Tibial nerve (tissue), 4 donors: ENCODE measurements around the gene GALNT13. TPM values are rescaled to one million over a fixed set of nuclear protein-coding genes. Genes with fewer than 3 reads are reported as not detected.

ENCODE experiments used
- DNase-seq, 2 donors: peaks; one replicate each; pipeline ENCODE4 v3.0.0-alpha.2; 2019; ENCODE audit warnings: low spot score in 2 of 2
- H3K27ac ChIP-seq, 4 donors: fragments of 200-600 bp; sonication (generic) in 3 of 4; one replicate each; pipeline ENCODE4 v1.5.1; 2017 to 2019; ENCODE audit warnings: mild to moderate bottlenecking in 1 of 4
- H3K27me3 ChIP-seq, 2 donors: fragments of 200-600 bp; sonication (generic) in 1 of 2; one replicate each; pipeline versions ENCODE4 v1.5.1 to v1.6.0; 2017 to 2019
- H3K36me3 ChIP-seq, 3 donors: fragments of 200-600 bp; sonication (generic); one replicate each; pipeline ENCODE4 v1.5.1; 2018 to 2019
- H3K4me1 ChIP-seq, 4 donors: fragments of 200-600 bp; sonication (generic) in 3 of 4; one replicate each; pipeline ENCODE4 v1.5.1; 2017 to 2019
- H3K4me3 ChIP-seq, 4 donors: fragments of 200-600 bp; sonication (generic) in 3 of 4; one replicate each; pipeline ENCODE4 v1.5.1; 2017 to 2019; ENCODE audit warnings: mild to moderate bottlenecking in 1 of 4, moderate library complexity in 1 of 4
- H3K9me3 ChIP-seq, 4 donors: fragments of 200-600 bp; sonication (generic) in 3 of 4; one replicate each; pipeline ENCODE4 v1.5.1; 2017 to 2019
- CTCF ChIP-seq, 5 experiments: fragments of 200-600 bp in 3 of 5; fragments of 450-650 bp in 2 of 5; sonication (generic) in 3 of 5; IDR thresholded peaks; one replicate each; pipeline ENCODE4 v1.5.1; 2016 to 2019; ENCODE audit warnings: antibody characterized with exemption in 5 of 5, mild to moderate bottlenecking in 3 of 5, moderate library complexity in 2 of 5
- EP300 ChIP-seq, 2 donors: sonication (generic); formaldehyde crosslinking; IDR thresholded peaks; one replicate each; pipeline ENCODE4 v1.6.1; 2017; ENCODE audit warnings: antibody characterized with exemption in 2 of 2, mild to moderate bottlenecking in 1 of 2
- POLR2A ChIP-seq, 2 donors: fragments of 450-650 bp; IDR thresholded peaks; one replicate each; pipeline ENCODE4 v1.6.1; 2017; ENCODE audit warnings: antibody characterized with exemption in 2 of 2, mild to moderate bottlenecking in 2 of 2, moderate library complexity in 2 of 2
- WGBS, 2 donors: methylation state at CpG; one replicate each; pipeline ENCODE4 v1.1.5; 2018; 5-methylcytosine and 5-hydroxymethylcytosine counted together
- total RNA-seq, 4 donors: library from RNA; depleted of rRNA; stranded (reverse); fragments of >200 nt; gene quantifications; one replicate each; pipeline ENCODE4 v1.1.0, GENCODE V29; 2016

The GALNT13 gene
- total RNA-seq, 4 donors from 2014 or later = under 0.01 to 3.1 (median 1.3) TPM; not detected in 1

DNA sequence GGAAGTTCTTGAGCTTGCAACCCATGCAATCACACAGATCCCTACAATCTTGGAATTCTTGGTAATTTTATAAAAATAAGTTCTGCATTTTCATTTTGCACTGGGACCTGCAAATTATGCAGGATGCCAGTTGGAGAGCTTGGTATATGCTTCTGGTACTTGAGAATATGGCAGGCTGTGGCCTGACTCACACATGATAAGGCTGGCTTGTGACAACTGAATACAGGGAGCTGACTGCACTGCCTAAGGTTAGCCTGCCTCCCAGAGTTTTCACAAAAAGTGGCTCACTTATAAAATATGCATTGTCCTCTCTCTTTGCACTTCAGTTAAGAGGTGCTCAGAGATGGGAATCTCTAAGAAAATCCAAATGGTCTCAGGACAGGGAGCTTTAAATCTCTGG is 561.3 kb downstream of the GALNT13 start:
- Histone ChIP-seq H3K9me3 (no peaks in the 10 kb centered on the region), H3K27ac (no peak overlapping the region), H3K36me3 (no peaks in the 10 kb centered on the region), H3K27me3 (no peaks in the 10 kb centered on the region), H3K4me3 (no peak overlapping the region), H3K4me1 (no peaks in the 10 kb centered on the region)
- TF ChIP-seq POLR2A (IDR thresholded peaks at IDR 0.05) (no peak), CTCF (IDR thresholded peaks at IDR 0.05) (no peak), EP300 (IDR thresholded peaks at IDR 0.05) (no peak)
- no peak for DNase-seq

GRCh38 chr2:154437104-154437503 is 565.4 kb downstream of the GALNT13 start:
- no peak for TF ChIP-seq CTCF (IDR thresholded peaks at IDR 0.05)
- no peak for TF ChIP-seq POLR2A (IDR thresholded peaks at IDR 0.05)
- TF ChIP-seq EP300 (IDR thresholded peaks at IDR 0.05) = no peak
- H3K27ac ChIP-seq = no peak overlapping the region
- no peaks in the 10 kb centered on the region for H3K9me3 ChIP-seq
- no peaks in the 10 kb centered on the region for H3K36me3 ChIP-seq
- no peaks in the 10 kb centered on the region for H3K27me3 ChIP-seq
- WGBS, 2 donors = 67 to 68% methylated on average over 8 of the region's 8 CpGs
- no peak overlapping the region for H3K4me3 ChIP-seq
- DNase-seq = no peak
- H3K4me1 ChIP-seq = no peaks in the 10 kb centered on the region

GRCh38 chr2:154439156-154439555 is 567.4 kb downstream of the GALNT13 start:
- TF ChIP-seq POLR2A (IDR thresholded peaks at IDR 0.05) (no peak), EP300 (IDR thresholded peaks at IDR 0.05) (no peak), CTCF (IDR thresholded peaks at IDR 0.05) (no peak)
- Histone ChIP-seq H3K4me1 (no peaks in the 10 kb centered on the region), H3K27me3 (no peaks in the 10 kb centered on the region), H3K27ac (no peak overlapping the region), H3K4me3 (no peak overlapping the region), H3K36me3 (no peaks in the 10 kb centered on the region), H3K9me3 (no peaks in the 10 kb centered on the region)
- DNase-seq = no peak
- 39 to 40% methylated on average over 2 of the region's 2 CpGs for WGBS, 2 donors

- Histone ChIP-seq H3K27me3 (no peaks in the 10 kb centered on the region), H3K4me3 (no peak overlapping the region), H3K4me1 (no peaks in the 10 kb centered on the region), H3K36me3 (no peaks in the 10 kb centered on the region), H3K27ac (no peak overlapping the region), H3K9me3 (no peaks in the 10 kb centered on the region)
- TF ChIP-seq CTCF (IDR thresholded peaks at IDR 0.05) = no peak
- TF ChIP-seq POLR2A (IDR thresholded peaks at IDR 0.05) = no peak
- TF ChIP-seq EP300 (IDR thresholded peaks at IDR 0.05) = no peak
- DNase-seq = no peak
These were observed 572.2 kb downstream of the GALNT13 start for GRCh38 chr2:154443919-154444318.

GRCh38 chr2:154446324-154446723 is 574.6 kb downstream of the GALNT13 start:
- Histone ChIP-seq H3K4me3 (no peak overlapping the region), H3K4me1 (no peaks in the 10 kb centered on the region), H3K36me3 (no peaks in the 10 kb centered on the region), H3K9me3 (no peaks in the 10 kb centered on the region), H3K27ac (no peak overlapping the region), H3K27me3 (no peaks in the 10 kb centered on the region)
- WGBS, 2 donors = 82 to 89% methylated on average over 2 of the region's 2 CpGs
- no peak for DNase-seq
- TF ChIP-seq CTCF (IDR thresholded peaks at IDR 0.05) = no peak
- no peak for TF ChIP-seq EP300 (IDR thresholded peaks at IDR 0.05)
- TF ChIP-seq POLR2A (IDR thresholded peaks at IDR 0.05) = no peak
